OCI-LY3 (cell line): ENCODE measurements around the gene GSG1L.
A peak's percentile ranks its signal among the peaks of the same experiment; 100 is the strongest.

Experiments
- H2AFZ ChIP-seq: fragments of 200-600, 300-600 bp; shearing (Covaris generic); 2 replicates; pipeline ENCODE4 v1.6.0; 2014; ENCODE audit warnings: antibody characterized with exemption, low read depth, low read length
- H3K27ac ChIP-seq: fragments of 200-600, 300-600 bp; sonication (generic); 2 replicates; pipeline ENCODE4 v1.5.1; 2014; ENCODE audit warnings: mild to moderate bottlenecking, low read length, moderate library complexity, mixed read lengths
- H3K27me3 ChIP-seq: fragments of 200-600, 300-600 bp; sonication (generic); 2 replicates; pipeline ENCODE4 v1.6.1; 2014; ENCODE audit warnings: low read depth, low read length, mixed read lengths
- H3K36me3 ChIP-seq: fragments of 200-600, 300-600 bp; sonication (generic); replicated peaks from 2 replicates; pipeline ENCODE3; 2014; ENCODE audit warnings: low read depth, low read length, mixed read lengths
- H3K4me1 ChIP-seq: fragments of 300-600, 200-600 bp; sonication (generic); 2 replicates; pipeline ENCODE4 v1.6.1; 2014; ENCODE audit warnings: low read length, mixed read lengths
- H3K4me2 ChIP-seq: fragments of 200-600, 300-600 bp; sonication (generic); 2 replicates; pipeline ENCODE4 v1.6.1; 2014; ENCODE audit warnings: low read length, mixed read lengths
- H3K4me3 ChIP-seq: fragments of 300-600, 200-600 bp; sonication (generic); 2 replicates; pipeline ENCODE4 v1.5.1; 2014; ENCODE audit warnings: antibody characterized with exemption, mild to moderate bottlenecking, low read length, moderate library complexity
- H3K79me2 ChIP-seq: fragments of 300-600, 200-600 bp; shearing (Covaris generic); 2 replicates; pipeline ENCODE4 v1.6.1; 2014; ENCODE audit warnings: mild to moderate bottlenecking, low read length, mixed read lengths
- H3K9ac ChIP-seq: fragments of 300-600, 200-600 bp; shearing (Covaris generic); 2 replicates; pipeline ENCODE4 v1.6.0; 2014; ENCODE audit warnings: mild to moderate bottlenecking, low read length, moderate library complexity
- H3K9me3 ChIP-seq: fragments of 200-600, 300-600 bp; shearing (Covaris generic); 2 replicates; pipeline ENCODE4 v1.6.1; 2014; ENCODE audit warnings: low read length, mixed read lengths; ENCODE audit not compliant: insufficient read depth
- H4K20me1 ChIP-seq: fragments of 200-600, 300-600 bp; sonication (generic); 2 replicates; pipeline ENCODE4 v1.6.1; 2016; ENCODE audit warnings: low read length, mixed read lengths; ENCODE audit not compliant: insufficient read depth
- CTCF ChIP-seq: fragments of 200-600, 300-600 bp; sonication (generic); IDR thresholded peaks from 2 replicates; pipeline ENCODE4 v1.5.1; 2014; ENCODE audit warnings: antibody characterized with exemption, low read length, low read depth
- EZH2phosphoT487 ChIP-seq: fragments of 200-600 bp; shearing (Covaris generic); IDR thresholded peaks from 2 replicates; pipeline ENCODE4 v1.6.1; 2018; ENCODE audit warnings: antibody characterized with exemption, mixed run types, low read depth

The GSG1L gene

GRCh38 chr16:27976990-27977389 is 86.5 kb downstream of the GSG1L start:
- peaks cover 3% of the 10 kb centered on the region; the same call in 1 of the 2 replicates for H3K4me1 ChIP-seq
- TF ChIP-seq CTCF, result no peak
- TF ChIP-seq EZH2phosphoT487, result no peak

GRCh38 chr16:27974896-27975540 is 88.5 kb downstream of the GSG1L start:
- Histone ChIP-seq H3K27ac (no peak overlapping the region), H3K79me2 (no peaks in the 10 kb centered on the region), H2AFZ (no peak overlapping the region), H3K27me3 (peaks cover 8% of the 10 kb centered on the region; the same call in 1 of the 2 replicates), H3K4me1 (peaks cover 3% of the 10 kb centered on the region; the same call in 1 of the 2 replicates), H3K4me3 (no peak overlapping the region), H4K20me1 (no peaks in the 10 kb centered on the region), H3K36me3 (no peaks in the 10 kb centered on the region), H3K4me2 (no peak overlapping the region), H3K9me3 (no peaks in the 10 kb centered on the region), H3K9ac (no peak overlapping the region)
- TF ChIP-seq CTCF, result no peak
- no peak for TF ChIP-seq EZH2phosphoT487

More at GRCh38 chr16:27976990-27977389, 86.5 kb downstream of the GSG1L start:
- H3K9me3 ChIP-seq, result no peaks in the 10 kb centered on the region
- no peaks in the 10 kb centered on the region for H3K79me2 ChIP-seq
- no peaks in the 10 kb centered on the region for H3K36me3 ChIP-seq
- peaks cover 5% of the 10 kb centered on the region; the same call in 1 of the 2 replicates for H3K27me3 ChIP-seq
- H3K27ac ChIP-seq, result no peak overlapping the region
- no peak overlapping the region for H3K9ac ChIP-seq
- no peak overlapping the region for H2AFZ ChIP-seq
- no peak overlapping the region for H3K4me2 ChIP-seq
- no peaks in the 10 kb centered on the region for H4K20me1 ChIP-seq
- H3K4me3 ChIP-seq, result no peak overlapping the region

- Histone ChIP-seq H3K27me3 (peaks cover 8% of the 10 kb centered on the region; the same call in 1 of the 2 replicates), H3K4me2 (no peak overlapping the region), H3K27ac (no peak overlapping the region), H3K36me3 (no peaks in the 10 kb centered on the region), H3K79me2 (no peaks in the 10 kb centered on the region), H3K9ac (no peak overlapping the region), H3K9me3 (no peaks in the 10 kb centered on the region), H3K4me3 (no peak overlapping the region), H2AFZ (no peak overlapping the region), H3K4me1 (peaks cover 3% of the 10 kb centered on the region; the same call in 1 of the 2 replicates), H4K20me1 (no peaks in the 10 kb centered on the region)
- TF ChIP-seq CTCF, result no peak
- TF ChIP-seq EZH2phosphoT487, result no peak
Observed at GRCh38 chr16:27973678-27974077, 89.8 kb downstream of the GSG1L start.

GRCh38 chr16:27972500-27972899 is 91.0 kb downstream of the GSG1L start:
- Histone ChIP-seq H3K4me2 (peak overlapping the region; percentile 94), H3K4me1 (peaks cover 3% of the 10 kb centered on the region; the same call in 1 of the 2 replicates), H3K9ac (peak overlapping the region; percentile 65), H2AFZ (peak overlapping the region; percentile 100), H4K20me1 (no peaks in the 10 kb centered on the region), H3K27me3 (peaks cover 8% of the 10 kb centered on the region; the same call in 1 of the 2 replicates), H3K27ac (no peak overlapping the region), H3K79me2 (no peaks in the 10 kb centered on the region), H3K36me3 (no peaks in the 10 kb centered on the region), H3K4me3 (peak overlapping the region; percentile 88), H3K9me3 (no peaks in the 10 kb centered on the region)
- no peak for TF ChIP-seq EZH2phosphoT487
- peak; percentile 85 for TF ChIP-seq CTCF
